CD4-positive, alpha-beta T cell (primary cell): ENCODE results near the gene WDTC1. TPM values are rescaled to one million over a fixed set of nuclear protein-coding genes. Genes with fewer than 3 reads are reported as not detected.
"Not testable (repeated sequence)": the region's sequence is repeated elsewhere in the genome, so short reads cannot be mapped to it uniquely, and the experiment has no call there.

Experiments
- ATAC-seq: fragments of 200-7000 bp; cut with Tn5 transposase; one replicate; pipeline ENCODE4 v1.10.0; 2022; ENCODE audit warnings: mild to moderate bottlenecking; ENCODE audit not compliant: poor library complexity
- CTCF ChIA-PET: fragments of 350-600 bp; sonication (Branson Sonifier 250); formaldehyde crosslinking; loops from one replicate; lab custom pipeline; 2021; ENCODE audit warnings: antibody characterized with exemption, inconsistent platforms; lab: Charles Lee
- POLR2A ChIA-PET: fragments of 350-600 bp; sonication (Branson Sonifier 250); formaldehyde crosslinking; loops from one replicate; lab custom pipeline; 2021; ENCODE audit warnings: antibody characterized with exemption, inconsistent platforms; lab: Charles Lee
- DNase-seq, 14 experiments: peaks; one replicate each; pipeline ENCODE4 v3.0.0-alpha.2; 2013 to 2020; ENCODE audit warnings: mixed read lengths in 2 of 14
- H3K27ac ChIP-seq, 2 donors: one replicate each; pipeline versions ENCODE4 v1.5.1 to v1.7.0; 2013; ENCODE audit warnings: low read length in 2 of 2, low read depth in 1 of 2, mild to moderate bottlenecking in 1 of 2
- H3K27me3 ChIP-seq, 2 experiments: 1 replicate in 1 of 2; 2 replicates in 1 of 2; pipeline versions ENCODE4 v1.6.1 to v1.7.0; 2013; ENCODE audit warnings: low read length in 2 of 2, control low read depth in 1 of 2, mild to moderate bottlenecking in 1 of 2, moderate library complexity in 1 of 2; ENCODE audit not compliant: insufficient read depth in 2 of 2, control insufficient read depth in 1 of 2
- H3K36me3 ChIP-seq: one replicate; pipeline ENCODE4 v1.6.1; 2013; ENCODE audit warnings: low read length, control low read depth; ENCODE audit not compliant: insufficient read depth
- H3K4me1 ChIP-seq: one replicate; pipeline ENCODE4 v1.6.1; 2013; ENCODE audit warnings: low read length, control low read depth; ENCODE audit not compliant: insufficient read depth
- H3K4me3 ChIP-seq: one replicate; pipeline ENCODE4 v1.5.1; 2013; ENCODE audit warnings: mild to moderate bottlenecking, low read length, moderate library complexity
- H3K9me3 ChIP-seq, 2 experiments: 1 replicate in 1 of 2; 2 replicates in 1 of 2; pipeline versions ENCODE4 v1.6.1 to v1.7.0; 2013; ENCODE audit warnings: low read length in 2 of 2, mild to moderate bottlenecking in 2 of 2, control low read depth in 1 of 2, moderate library complexity in 1 of 2; ENCODE audit not compliant: control insufficient read depth in 1 of 2, insufficient read depth in 1 of 2
- H3K27ac Mint-ChIP-seq: one replicate; pipeline ENCODE4 v1.8.0; 2020; ENCODE audit warnings: mixed read lengths
- H3K27me3 Mint-ChIP-seq: one replicate; pipeline ENCODE4 v1.8.0; 2021; ENCODE audit warnings: mixed read lengths
- H3K36me3 Mint-ChIP-seq: one replicate; pipeline ENCODE4 v1.8.0; 2021; ENCODE audit warnings: low read depth, mixed read lengths
- H3K4me1 Mint-ChIP-seq: one replicate; pipeline ENCODE4 v1.8.0; 2021; ENCODE audit warnings: low read depth, mixed read lengths
- H3K4me3 Mint-ChIP-seq: one replicate; pipeline ENCODE4 v1.8.0; 2020; ENCODE audit warnings: mild to moderate bottlenecking, mixed read lengths
- H3K9me3 Mint-ChIP-seq: one replicate; pipeline ENCODE4 v1.8.0; 2020; ENCODE audit warnings: mixed read lengths
- CTCF ChIP-seq: fragments of 200-600 bp; IDR thresholded peaks from one replicate; pipeline ENCODE4 v1.8.0; 2022; ENCODE audit warnings: antibody characterized with exemption, mild to moderate bottlenecking
- intact Hi-C, 2 experiments: fragments of 100-400 bp; cut with DNase I in 1 of 2; cut with micrococcal nuclease in 1 of 2; formaldehyde crosslinking; loops; one replicate each; pipeline versions ENCODE4 v1.15.1 to v1.9.0; 2023 to 2025; cut with DNase I, micrococcal nuclease
- polyA plus RNA-seq, 2 donors: library from polyadenylated mRNA; unstranded; fragments of 120-200 nt; gene quantifications; one replicate each; pipeline ENCODE4 v1.2.1, GENCODE V29; 2013
- total RNA-seq, 174 experiments: library from RNA in 2 of 174; stranded (reverse) in 2 of 174; gene quantifications; one replicate each; pipeline ENCODE4 v1.2.3 and lab custom pipeline; 2021 to 2026

The WDTC1 gene
- 10 to 100 TPM; 17.7 to 18.6 TPM for total RNA-seq
- polyA plus RNA-seq (2013, experiment 1 of 2): 34.4 TPM
- 35.0 TPM for polyA plus RNA-seq (2013, experiment 2 of 2)
- total RNA-seq (lab: John Stamatoyannopoulos, UW): 16.4 to 145 (median 61.0) reads per million in 172 experiments

GRCh38 chr1:27234049-27234882, at the start of gene WDTC1:
TSS of gene WDTC1 (plus strand) at chr1:27234632. CDS start at chr1:27261055, 26,423 bp downstream.
- CTCF ChIA-PET: interaction anchor here (0.6 to 1.6 kb wide), 6 partner anchors 9 to 334 kb away, joined by 3 to 5 read pairs (median 3); partner anchors contain the start of gene SLC9A1
- H3K27me3 ChIP-seq: no peaks in the 10 kb centered on the region

DNA sequence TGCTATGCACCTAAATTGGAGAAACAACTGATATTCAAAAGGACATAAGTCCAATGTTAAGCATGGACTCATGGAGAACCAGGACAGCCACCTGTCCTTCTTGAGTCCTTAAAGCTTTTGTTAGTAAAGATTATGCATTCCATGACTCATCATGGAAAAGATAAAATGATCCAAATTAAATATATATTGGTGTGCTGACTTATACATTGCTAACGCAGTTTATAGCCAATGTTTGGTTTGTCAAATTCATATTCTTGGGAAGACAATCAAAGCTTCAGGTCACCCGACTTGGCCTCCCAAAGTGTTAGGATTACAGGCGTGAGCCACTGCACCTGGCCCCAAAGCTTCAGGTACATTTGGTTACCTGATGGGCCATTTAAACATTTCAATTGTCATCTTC, 49.8 kb upstream of the WDTC1 start:
- H3K27me3 ChIP-seq, POLR2A ChIA-PET, H3K27ac ChIP-seq, H3K36me3 Mint-ChIP-seq, H3K9me3 Mint-ChIP-seq, H3K36me3 ChIP-seq, H3K4me3 Mint-ChIP-seq, H3K27ac Mint-ChIP-seq, CTCF ChIA-PET, H3K4me3 ChIP-seq, H3K4me1 Mint-ChIP-seq, DNase-seq, H3K27me3 Mint-ChIP-seq, ATAC-seq, intact Hi-C loops, H3K4me1 ChIP-seq: not testable (repeated sequence)
- peaks cover 0 to 14% of the 10 kb centered on the region in 2 experiments for H3K9me3 ChIP-seq

More at GRCh38 chr1:27234049-27234882, at the start of gene WDTC1:
- Mint-ChIP-seq H3K27ac (peak within 1 kb of the TSS; percentile 99), H3K4me3 (peak within 1 kb of the TSS; percentile 100), H3K36me3 (peaks cover 14% of the 10 kb centered on the region), H3K4me1 (peaks cover 38% of the 10 kb centered on the region), H3K27me3 (peaks cover 4% of the 10 kb centered on the region), H3K9me3 (no peaks in the 10 kb centered on the region)
- intact Hi-C loops: loop anchor here (1.0 to 10.0 kb wide), 6 partner anchors 79 to 1989 kb away; partner anchors contain the start of genes FAM76A (in 1 of the 2), NUDC (in 1 of the 2), RSRP1 (in 1 of the 2) and SLC9A1 (in 1 of the 2)
- H3K36me3 ChIP-seq: no peaks in the 10 kb centered on the region
- DNase-seq: peak; percentile 95 to 99 (median 98)
- H3K4me3 ChIP-seq: peak within 1 kb of the TSS; percentile 62
- POLR2A ChIA-PET: interaction anchor here (0.7 to 1.5 kb wide), 13 partner anchors 12 to 1348 kb away, joined by 3 to 11 read pairs (median 4); partner anchors contain the start of genes FAM76A, GPATCH3, SLC9A1 and WASF2
- TF ChIP-seq CTCF: no peak
- H3K4me1 ChIP-seq: peaks cover 29% of the 10 kb centered on the region
- peak within 1 kb of the TSS; percentile 70 to 73 for H3K27ac ChIP-seq
- peak; percentile 92 for ATAC-seq
- H3K9me3 ChIP-seq: no peaks in the 10 kb centered on the region

GRCh38 chr1:27192039-27192529, 42.3 kb upstream of the WDTC1 start:
- Mint-ChIP-seq H3K4me3 (no peak overlapping the region), H3K9me3 (no peaks in the 10 kb centered on the region), H3K27me3 (no peaks in the 10 kb centered on the region), H3K4me1 (no peaks in the 10 kb centered on the region), H3K27ac (no peak overlapping the region), H3K36me3 (no peaks in the 10 kb centered on the region)
- H3K36me3 ChIP-seq: no peaks in the 10 kb centered on the region
- ChIA-PET POLR2A (no interaction called here), CTCF (no interaction called here)
- H3K4me3 ChIP-seq: no peak overlapping the region
- no peak for TF ChIP-seq CTCF
- no peaks in the 10 kb centered on the region for H3K4me1 ChIP-seq
- intact Hi-C loops: no loop called here
- peak in 2 of 14 experiments; percentile 15 to 43 for DNase-seq
- H3K27me3 ChIP-seq: no peaks in the 10 kb centered on the region
- no peaks in the 10 kb centered on the region for H3K9me3 ChIP-seq
- H3K27ac ChIP-seq: no peak overlapping the region
- no peak for ATAC-seq
